Smooth muscle cell (in vitro differentiated cells): ENCODE results near the gene GABRB2. TPM values are rescaled to one million over a fixed set of nuclear protein-coding genes. Genes with fewer than 3 reads are reported as not detected.

Experiments
- DNase-seq: peaks from one replicate; lab custom pipeline; 2025; ENCODE audit not compliant: unreplicated experiment; lab: John Stamatoyannopoulos, UW
- H2AFZ ChIP-seq: fragments of 200-600 bp; sonication (generic); 2 replicates; pipeline ENCODE4 v1.6.0; 2016; ENCODE audit warnings: antibody characterized with exemption, low read depth, mild to moderate bottlenecking
- H3F3A ChIP-seq: fragments of 200-600 bp; sonication (generic); 2 replicates; pipeline ENCODE4 v1.6.0; 2017; ENCODE audit warnings: antibody characterized with exemption, low read depth
- H3K27ac ChIP-seq: fragments of 200-600 bp; sonication (generic); 2 replicates; pipeline ENCODE4 v1.5.1; 2016; ENCODE audit warnings: low read depth, mild to moderate bottlenecking
- H3K27me3 ChIP-seq: fragments of 200-600 bp; sonication (generic); 2 replicates; pipeline ENCODE4 v1.6.1; 2016; ENCODE audit warnings: low read depth, mild to moderate bottlenecking
- H3K36me3 ChIP-seq: fragments of 200-600 bp; sonication (generic); 2 replicates; pipeline ENCODE4 v1.5.1; 2016; ENCODE audit warnings: low read depth
- H3K4me1 ChIP-seq: fragments of 200-600 bp; sonication (generic); 2 replicates; pipeline ENCODE4 v1.5.1; 2016; ENCODE audit warnings: low read depth
- H3K4me2 ChIP-seq: fragments of 200-600 bp; sonication (generic); 2 replicates; pipeline ENCODE4 v1.6.0; 2016; ENCODE audit warnings: mild to moderate bottlenecking
- H3K4me3 ChIP-seq: fragments of 200-600 bp; sonication (generic); 2 replicates; pipeline ENCODE4 v1.5.1; 2016; ENCODE audit warnings: mild to moderate bottlenecking
- H3K79me2 ChIP-seq: fragments of 200-600 bp; sonication (generic); 2 replicates; pipeline ENCODE4 v1.6.0; 2016; ENCODE audit warnings: low read depth, mild to moderate bottlenecking
- H3K9ac ChIP-seq: fragments of 200-600 bp; sonication (generic); 2 replicates; pipeline ENCODE4 v1.6.0; 2016; ENCODE audit warnings: low read depth
- H3K9me3 ChIP-seq: fragments of 200-600 bp; sonication (generic); replicated peaks from 2 replicates; pipeline ENCODE4 v1.5.1; 2016; ENCODE audit warnings: low read depth
- H4K20me1 ChIP-seq: fragments of 200-600 bp; sonication (generic); 2 replicates; pipeline ENCODE4 v1.6.0; 2016; ENCODE audit warnings: low read depth
- CTCF ChIP-seq: fragments of 200-600 bp; sonication (generic); IDR thresholded peaks from 2 replicates; pipeline ENCODE4 v1.5.1; 2017; ENCODE audit warnings: borderline replicate concordance, mild to moderate bottlenecking, antibody characterized with exemption; ENCODE audit not compliant: insufficient read depth, poor library complexity, severe bottlenecking
- WGBS: methylation state at CpG from one replicate; pipeline ENCODE4 v1.1.7; 2016; ENCODE audit warnings: low lambda C conversion rate; 5-methylcytosine and 5-hydroxymethylcytosine counted together
- polyA plus RNA-seq: library from polyadenylated mRNA; unstranded; fragments of >200 nt; fragmentation: Nextera tagmentation; extraction: Ambion mirVana; gene quantifications from 2 replicates; pipeline ENCODE4 v1.2.1, GENCODE V29; 2016
- total RNA-seq: library from RNA; depleted of rRNA; stranded (reverse); fragments of >200 nt; gene quantifications from 2 replicates; pipeline ENCODE4 v1.2.3, GENCODE V29; 2014

Gene GABRB2
- total and polyA plus RNA-seq, 2 experiments from 2014 or later, result 1.2 to 3.5 TPM

- TF ChIP-seq CTCF, result no peak
- Histone ChIP-seq H3F3A (no peaks in the 10 kb centered on the region), H3K36me3 (no peaks in the 10 kb centered on the region), H3K9ac (no peak overlapping the region), H3K9me3 (no peaks in the 10 kb centered on the region), H3K79me2 (no peaks in the 10 kb centered on the region), H3K27me3 (no peaks in the 10 kb centered on the region), H4K20me1 (no peaks in the 10 kb centered on the region), H2AFZ (no peak overlapping the region), H3K4me1 (no peaks in the 10 kb centered on the region), H3K4me3 (no peak overlapping the region), H3K27ac (no peak overlapping the region), H3K4me2 (no peak overlapping the region)
- 95% methylated on average over 2 of the region's 2 CpGs for WGBS
- DNase-seq, result no peak
Measured at GRCh38 chr5:161284445-161284844, 262.1 kb downstream of the GABRB2 start.

GRCh38 chr5:161283296-161283695 lies 263.2 kb downstream of the GABRB2 start:
- H3K27ac ChIP-seq, result no peak overlapping the region
- H3F3A ChIP-seq, result no peaks in the 10 kb centered on the region
- TF ChIP-seq CTCF, result no peak
- H3K9me3 ChIP-seq, result no peaks in the 10 kb centered on the region
- no peaks in the 10 kb centered on the region for H3K4me1 ChIP-seq
- H3K27me3 ChIP-seq, result no peaks in the 10 kb centered on the region
- H3K4me3 ChIP-seq, result no peak overlapping the region
- H3K9ac ChIP-seq, result no peak overlapping the region
- WGBS, result 88% methylated on average over 1 of the region's 1 CpG
- no peak overlapping the region for H3K4me2 ChIP-seq
- H3K36me3 ChIP-seq, result no peaks in the 10 kb centered on the region
- no peaks in the 10 kb centered on the region for H3K79me2 ChIP-seq
- DNase-seq, result no peak
- H4K20me1 ChIP-seq, result no peaks in the 10 kb centered on the region
- no peak overlapping the region for H2AFZ ChIP-seq

- DNase-seq, result no peak
- no peak overlapping the region for H3K4me2 ChIP-seq
- H4K20me1 ChIP-seq, result no peaks in the 10 kb centered on the region
- H3K27me3 ChIP-seq, result no peaks in the 10 kb centered on the region
- no peaks in the 10 kb centered on the region for H3F3A ChIP-seq
- WGBS, result 84% methylated on average over 4 of the region's 4 CpGs
- H3K79me2 ChIP-seq, result no peaks in the 10 kb centered on the region
- H3K36me3 ChIP-seq, result no peaks in the 10 kb centered on the region
- H3K27ac ChIP-seq, result no peak overlapping the region
- H2AFZ ChIP-seq, result no peak overlapping the region
- no peaks in the 10 kb centered on the region for H3K4me1 ChIP-seq
- no peak overlapping the region for H3K4me3 ChIP-seq
- H3K9me3 ChIP-seq, result no peaks in the 10 kb centered on the region
- H3K9ac ChIP-seq, result no peak overlapping the region
- TF ChIP-seq CTCF, result no peak
Measured at GRCh38 chr5:161278739-161279660, 267.5 kb downstream of the GABRB2 start.
